GM23248 (cell line): ENCODE measurements around the gene ITGB3BP.

Experiments
- EZH2 ChIP-seq: fragments of 200-600 bp; sonication (generic); IDR thresholded peaks from 2 replicates; pipeline ENCODE4 v1.6.1; 2018; ENCODE audit warnings: antibody characterized with exemption, mild to moderate bottlenecking; ENCODE audit not compliant: insufficient read depth, poor library complexity, severe bottlenecking
- EZH2phosphoT487 ChIP-seq: fragments of 200-600 bp; sonication (generic); IDR thresholded peaks from 2 replicates; pipeline ENCODE4 v1.6.1; 2018; ENCODE audit warnings: antibody characterized with exemption, moderate library complexity, mild to moderate bottlenecking, low read depth; ENCODE audit not compliant: insufficient read depth

GRCh38 chr1:63557365-63557987 lies 34.5 kb upstream of the ITGB3BP start:
- TF ChIP-seq EZH2: no peak
- TF ChIP-seq EZH2phosphoT487: no peak
